GM21360 (cell line): ENCODE measurements around the gene DDX60.
"Not testable (repeated sequence)": the region's sequence is repeated elsewhere in the genome, so short reads cannot be mapped to it uniquely, and the experiment has no call there.

Source experiments
- ATAC-seq: cut with Tn5 transposase; IDR thresholded peaks from one replicate; pipeline ENCODE4 v1.9.1; 2021; ENCODE audit warnings: mild to moderate bottlenecking, moderate library complexity; ENCODE audit not compliant: unreplicated experiment

The DDX60 gene

GRCh38 chr4:168318266-168318895, at the start of gene DDX60:
Gene DDX60, minus strand, starts transcription at chr4:168318752. Its CDS starts 7,493 bp downstream, at chr4:168311259.
- peak; percentile 98 for ATAC-seq

DNA sequence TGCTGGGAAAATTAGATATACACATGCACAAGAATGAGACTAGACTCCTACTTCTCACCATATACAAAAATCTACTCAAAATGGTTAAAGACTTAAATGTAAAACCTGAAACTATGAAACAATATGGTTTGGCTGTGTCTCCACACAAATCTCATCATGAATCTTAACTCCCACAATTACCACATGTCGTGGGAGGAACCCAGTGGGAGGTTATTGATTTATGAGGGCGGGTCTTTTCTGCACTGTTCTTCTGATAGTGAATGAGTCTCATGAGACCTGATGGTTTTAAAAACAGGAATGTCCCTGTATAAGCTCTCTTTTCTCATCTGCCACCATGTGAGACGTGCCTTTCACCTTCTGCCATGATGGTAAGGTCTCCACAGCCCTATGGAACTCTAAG, 48.5 kb upstream of the DDX60 start:
- no peak for ATAC-seq

- no peak for ATAC-seq
Measured at GRCh38 chr4:168362025-168362401, 43.5 kb upstream of the DDX60 start.

DNA sequence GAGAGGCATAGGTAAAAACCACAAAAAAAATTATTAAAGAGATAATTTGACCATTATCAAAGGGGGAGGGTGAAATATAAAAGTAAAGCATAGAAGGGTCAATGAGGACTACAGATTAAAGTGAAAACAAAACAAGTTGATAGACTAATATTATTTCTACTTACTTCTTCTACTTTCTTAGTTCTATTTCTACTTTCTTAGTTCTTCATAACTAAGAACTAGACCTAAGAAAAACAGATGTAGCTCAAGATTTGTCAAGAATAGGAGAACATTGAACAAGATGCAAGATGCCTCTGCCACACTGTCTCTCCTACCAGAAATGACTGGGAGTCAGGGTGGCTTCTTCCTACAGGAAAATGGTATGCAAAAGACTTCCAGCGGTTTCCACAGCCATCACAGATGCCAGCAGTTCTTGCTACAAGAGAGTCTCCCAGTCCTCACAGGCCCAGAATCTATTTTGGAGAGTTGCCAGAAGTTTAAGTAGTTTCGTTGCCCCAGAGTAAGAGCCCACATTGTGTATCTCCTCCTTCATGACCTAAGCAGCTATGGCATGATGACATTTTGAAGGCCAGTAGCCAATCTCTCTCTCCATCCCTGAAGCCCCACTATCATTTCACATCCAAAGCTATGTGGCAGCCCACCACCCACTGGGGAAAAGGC, 42.9 kb upstream of the DDX60 start:
- no peak for ATAC-seq

DNA sequence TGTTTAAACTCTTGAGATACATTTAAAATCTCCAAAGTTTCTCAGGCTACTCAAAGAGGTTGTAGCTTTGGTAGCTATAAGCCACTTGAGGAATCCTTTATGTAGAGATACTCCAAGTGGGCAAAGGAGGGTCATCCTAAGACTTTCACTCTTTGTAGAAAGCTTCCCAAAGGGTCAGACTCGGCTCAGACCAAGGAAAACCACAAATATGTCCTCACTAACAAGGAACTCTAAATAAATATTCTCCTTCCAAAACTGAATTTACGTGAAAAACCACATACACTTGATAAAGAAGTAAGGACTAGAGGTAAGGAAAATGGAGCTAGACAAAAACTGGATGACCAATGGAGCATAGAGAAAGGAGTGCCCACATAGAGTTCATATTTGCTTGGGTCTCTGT, 41.7 kb upstream of the DDX60 start:
- ATAC-seq = no peak

- ATAC-seq = no peak
Measured at GRCh38 chr4:168357941-168358340, 39.4 kb upstream of the DDX60 start.

DNA sequence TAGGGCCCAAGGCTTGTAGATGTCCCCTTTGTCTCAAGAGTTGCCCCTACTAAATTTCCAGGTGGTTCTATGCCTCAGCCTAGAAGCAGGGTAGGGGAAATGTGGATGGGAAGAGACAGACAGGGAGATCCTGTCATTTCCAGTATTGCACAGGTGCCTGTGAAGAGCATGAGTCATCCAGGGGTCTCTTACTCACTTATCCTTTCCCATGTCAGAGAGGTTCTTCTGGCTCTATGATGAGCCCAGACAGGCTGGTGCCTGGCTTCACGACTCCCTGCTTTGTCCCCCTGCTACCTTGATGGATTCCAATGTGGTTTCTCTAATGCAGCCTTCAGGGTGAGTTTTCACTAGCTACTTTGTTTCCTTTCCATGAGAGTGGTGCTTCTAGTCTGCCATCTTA, 35.2 kb upstream of the DDX60 start:
- ATAC-seq = no peak

DNA sequence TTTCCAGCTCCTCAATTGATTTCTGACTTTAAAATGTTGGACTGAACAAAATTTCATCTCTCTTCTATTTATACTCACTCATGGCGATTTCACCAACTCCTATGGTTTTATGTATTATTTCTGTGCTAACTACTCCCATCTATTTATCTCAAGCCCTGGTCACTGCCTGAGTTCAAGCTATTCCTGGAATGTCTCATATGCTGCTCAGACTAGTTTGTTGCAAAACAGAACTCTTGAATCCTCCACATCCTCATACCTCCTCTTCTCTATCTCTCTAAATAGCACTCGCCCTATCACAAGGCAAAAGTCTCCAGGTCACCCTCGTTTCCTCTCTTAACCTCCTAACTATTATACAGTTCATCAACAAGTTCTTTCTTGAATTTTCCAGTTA, 19.0 kb upstream of the DDX60 start:
- no peak for ATAC-seq

DNA sequence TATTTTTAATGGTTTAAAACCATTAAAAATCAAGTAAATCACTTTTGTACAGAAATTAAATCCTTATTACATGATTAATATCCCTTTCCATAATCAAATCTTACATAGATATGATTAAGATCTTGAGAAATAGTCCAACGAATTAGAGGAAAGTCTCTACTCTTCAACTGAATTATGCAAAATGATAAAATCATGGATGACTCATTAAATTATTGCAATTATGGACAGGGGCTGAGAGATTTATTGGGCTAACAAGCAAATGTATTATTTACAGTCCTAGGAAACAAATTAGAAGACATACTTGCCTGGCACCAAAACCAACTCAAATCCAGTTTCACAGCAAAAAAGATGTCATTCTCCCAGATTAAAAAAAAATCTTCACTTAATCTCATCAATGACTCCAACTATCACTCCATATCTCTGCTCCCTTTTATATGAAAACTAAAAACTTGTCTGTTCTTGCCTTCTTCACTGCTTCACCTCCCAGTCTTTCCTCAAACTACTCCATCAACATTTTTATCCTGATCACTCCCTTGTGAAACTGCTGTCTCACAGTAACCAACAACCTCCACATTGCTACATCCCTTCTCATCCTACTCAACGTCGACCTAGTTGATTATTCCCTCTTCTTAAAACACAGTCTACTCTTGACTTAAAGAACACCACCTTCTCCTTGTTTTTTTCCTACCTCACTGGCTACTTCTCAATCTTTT, 18.4 kb upstream of the DDX60 start:
- no peak for ATAC-seq

DNA sequence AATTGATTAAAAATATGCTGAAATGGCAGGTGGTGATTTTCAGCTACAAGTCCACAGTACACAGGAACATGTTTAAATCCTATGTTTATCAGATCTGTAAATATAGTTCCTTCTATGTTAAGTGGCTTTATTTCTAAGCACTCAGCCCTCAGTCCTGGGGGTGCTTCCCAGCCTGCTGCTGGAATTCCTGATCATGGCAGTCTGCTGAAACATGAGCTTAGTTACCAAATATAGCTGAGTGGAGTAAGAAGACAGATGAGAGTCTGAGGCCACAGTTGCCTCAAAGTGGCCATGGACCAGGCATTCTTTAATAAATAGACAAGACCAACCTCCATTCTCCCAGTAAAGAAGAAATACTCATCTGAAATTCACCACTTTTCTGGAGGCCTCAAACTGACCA, 17.1 kb upstream of the DDX60 start:
- no peak for ATAC-seq

DNA sequence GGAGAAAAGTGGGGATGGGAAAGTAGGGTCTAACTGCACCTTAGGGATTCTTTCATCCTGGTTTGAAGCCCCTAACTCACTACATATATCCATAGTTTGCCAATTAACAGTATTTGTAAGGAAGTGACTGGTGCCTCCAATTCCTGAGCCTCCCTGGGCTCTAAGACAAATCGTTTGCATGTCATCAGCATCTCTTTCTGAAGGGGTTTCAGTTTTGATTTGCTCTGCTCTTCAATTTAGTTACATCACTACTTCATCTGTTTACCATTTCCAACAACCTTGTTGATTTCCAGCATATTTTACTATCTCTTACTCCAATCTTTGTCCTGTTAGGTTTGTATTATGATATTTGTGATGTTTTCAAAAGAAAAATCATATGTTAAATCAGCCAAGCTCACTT, 15.5 kb upstream of the DDX60 start:
- no peak for ATAC-seq

DNA sequence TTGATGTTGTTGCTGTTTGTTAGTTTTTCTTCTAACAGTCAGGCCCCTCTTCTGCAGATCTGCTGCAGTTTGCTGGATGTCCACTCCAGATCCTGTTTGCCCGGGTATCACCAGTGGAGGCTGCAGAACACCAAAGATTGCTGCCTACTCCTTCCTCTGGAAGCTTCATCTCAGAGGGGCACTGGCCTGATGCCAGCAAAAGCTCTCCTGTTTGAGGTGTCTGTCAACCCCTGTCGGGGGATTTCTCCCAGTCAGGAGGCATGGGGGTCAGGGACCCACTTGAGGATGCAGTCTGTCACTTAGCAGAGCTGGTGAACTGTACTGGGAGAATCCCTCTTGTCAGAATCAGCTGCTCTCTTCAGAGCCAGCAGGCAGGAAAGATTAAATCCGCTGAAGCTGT, 12.0 kb upstream of the DDX60 start:
- ATAC-seq = not testable (repeated sequence)

DNA sequence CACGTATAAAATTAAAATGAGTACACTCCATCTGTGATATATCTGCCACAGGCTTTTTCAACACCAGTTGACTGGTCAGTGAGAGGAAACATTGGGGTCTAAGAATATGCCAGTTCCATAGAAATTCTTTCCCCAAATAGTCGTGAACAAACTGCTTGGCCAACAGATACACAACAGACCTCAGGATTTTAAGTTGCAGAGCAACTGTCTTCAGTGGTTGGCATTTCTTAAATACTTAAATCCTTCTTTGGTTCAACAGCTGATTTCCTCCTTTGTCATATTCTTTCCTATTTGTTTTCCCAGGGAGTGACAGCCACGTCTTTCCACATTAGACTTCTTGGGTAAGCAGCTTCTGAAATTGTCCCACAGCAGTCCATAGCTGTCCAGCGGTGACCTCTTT, 7.0 kb upstream of the DDX60 start:
- ATAC-seq = no peak

DNA sequence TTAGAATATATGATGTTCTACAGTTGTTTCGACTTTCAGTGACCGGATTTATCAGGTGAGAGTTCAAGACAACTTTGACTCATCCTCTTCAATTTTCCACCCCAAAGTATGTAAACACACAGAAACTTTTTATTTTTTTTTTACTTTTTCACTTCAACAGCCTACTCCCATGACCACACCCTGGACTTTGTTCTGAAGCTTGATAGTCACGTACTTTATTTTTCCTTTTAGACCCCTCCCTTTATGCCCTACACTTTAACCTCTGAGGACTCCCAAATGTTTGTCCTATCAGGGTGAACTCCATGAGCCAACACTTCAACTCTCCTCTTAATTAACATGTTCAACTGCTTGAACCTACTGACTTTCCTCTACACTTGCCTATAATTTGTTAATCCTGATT, 2.5 kb upstream of the DDX60 start:
- ATAC-seq = no peak

GRCh38 chr4:168319486-168320019, 1.0 kb upstream of the DDX60 start:
- ATAC-seq = no peak

DNA sequence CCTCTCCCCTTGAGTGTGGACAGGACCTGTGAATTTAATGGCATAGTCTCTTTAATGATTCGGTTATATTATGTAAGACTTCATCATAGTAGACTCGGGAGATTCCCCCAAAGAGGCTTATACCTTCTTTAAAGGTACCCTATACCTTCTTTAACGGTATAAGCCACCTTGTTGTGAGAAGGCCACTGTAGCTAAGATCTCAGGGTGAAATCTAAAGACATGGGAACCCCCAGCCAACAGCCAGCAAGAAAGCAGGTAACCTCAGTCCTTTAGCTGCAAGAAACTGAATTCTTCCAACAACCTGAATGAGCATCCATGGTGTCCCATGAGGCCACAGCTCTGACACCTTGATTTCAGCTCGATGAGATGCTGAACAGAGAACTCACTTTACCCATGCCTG, 931 bp downstream of the DDX60 start:
- no peak for ATAC-seq

DNA sequence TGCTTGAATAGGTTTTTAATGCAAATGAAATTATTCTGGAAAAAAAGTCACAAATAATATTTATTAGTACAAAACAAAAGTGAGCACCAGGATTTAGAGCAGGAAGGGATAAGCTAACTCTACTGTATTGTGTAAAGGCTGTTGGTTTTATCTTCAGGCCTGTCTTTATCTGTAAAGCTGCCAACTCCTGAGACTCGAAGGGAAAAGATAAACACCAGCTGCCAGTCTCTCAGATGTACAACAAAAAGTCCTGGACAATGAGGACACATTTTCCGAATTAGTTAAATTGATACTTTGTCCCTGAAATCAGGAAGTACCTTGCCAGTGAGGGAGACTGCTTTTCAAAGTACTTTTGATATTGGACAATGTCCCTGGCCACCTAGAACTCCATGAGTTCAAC, 8.8 kb downstream of the DDX60 start:
- ATAC-seq = no peak

GRCh38 chr4:168308912-168309311, 9.6 kb downstream of the DDX60 start:
- no peak for ATAC-seq

GRCh38 chr4:168306476-168306875, 12.1 kb downstream of the DDX60 start:
- no peak for ATAC-seq

- no peak for ATAC-seq
Measured at GRCh38 chr4:168304744-168305459, 13.7 kb downstream of the DDX60 start.

DNA sequence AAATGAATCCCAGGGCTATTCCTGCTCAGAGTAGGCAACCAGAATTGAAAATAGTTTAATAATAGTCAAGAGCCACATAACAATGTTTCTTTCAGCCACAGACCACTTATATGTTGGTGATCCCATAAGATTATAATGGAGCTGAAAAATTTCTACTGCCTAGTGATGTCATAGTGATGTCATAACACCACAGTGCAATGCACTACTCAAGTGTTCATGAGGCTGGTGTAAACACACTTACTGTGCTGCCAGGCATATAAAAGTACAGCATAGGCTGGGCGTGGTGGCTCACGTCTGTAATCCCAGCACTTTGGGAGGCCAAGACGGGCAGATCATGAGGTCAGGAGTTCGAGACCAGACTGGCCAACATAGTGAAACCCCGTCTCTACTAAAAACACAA, 15.1 kb downstream of the DDX60 start:
- not testable (repeated sequence) for ATAC-seq
